HPDE6-E6E7 (cell line): ENCODE measurements around the gene TRIP13.
"Not testable (repeated sequence)": the region's sequence is repeated elsewhere in the genome, so short reads cannot be mapped to it uniquely, and the experiment has no call there.

Experiments used
- DNase-seq: peaks from one replicate; pipeline ENCODE4 v3.0.0; 2011; ENCODE audit warnings: missing footprints; ENCODE audit errors: extremely low spot score

Gene TRIP13

GRCh38 chr5:892394-893136 lies at the start of gene TRIP13, which contains the start of gene BRD9:
Gene TRIP13, plus strand, starts transcription at chr5:892884. Its CDS starts 115 bp downstream, at chr5:892999.
Gene BRD9, minus strand, starts transcription at chr5:892801. Its CDS starts 144 bp downstream, at chr5:892657.
- DNase-seq = peak; percentile 93

- DNase-seq = not testable (repeated sequence)
Measured at GRCh38 chr5:843371-843770, 49.3 kb upstream of the TRIP13 start.

GRCh38 chr5:843926-844325 lies 48.8 kb upstream of the TRIP13 start:
- DNase-seq = not testable (repeated sequence)

- not testable (repeated sequence) for DNase-seq
Measured at GRCh38 chr5:844426-844825, 48.3 kb upstream of the TRIP13 start.

- DNase-seq = not testable (repeated sequence)
Measured at GRCh38 chr5:845031-845675, 47.5 kb upstream of the TRIP13 start.

- DNase-seq = not testable (repeated sequence)
Measured at GRCh38 chr5:845676-846601, 46.7 kb upstream of the TRIP13 start.

- DNase-seq = not testable (repeated sequence)
Measured at GRCh38 chr5:846602-847091, 46.0 kb upstream of the TRIP13 start.

- not testable (repeated sequence) for DNase-seq
Measured at GRCh38 chr5:847212-847611, 45.5 kb upstream of the TRIP13 start.

- DNase-seq = not testable (repeated sequence)
Measured at GRCh38 chr5:847736-848135, 44.9 kb upstream of the TRIP13 start.

- no peak for DNase-seq
Measured at GRCh38 chr5:848671-849111, 44.0 kb upstream of the TRIP13 start.

GRCh38 chr5:849651-850301 lies 42.9 kb upstream of the TRIP13 start:
- no peak for DNase-seq

GRCh38 chr5:850511-851006 lies 42.1 kb upstream of the TRIP13 start, which contains the start of gene ZDHHC11:
Gene ZDHHC11, minus strand, starts transcription at chr5:850986. Its CDS starts 384 bp downstream, at chr5:850602.
- DNase-seq = no peak

GRCh38 chr5:851076-851475 lies 41.6 kb upstream of the TRIP13 start:
- no peak for DNase-seq

GRCh38 chr5:851553-851952 lies 41.1 kb upstream of the TRIP13 start:
- no peak for DNase-seq

GRCh38 chr5:852018-852417 lies 40.7 kb upstream of the TRIP13 start:
- DNase-seq = no peak

- DNase-seq = no peak
Measured at GRCh38 chr5:852431-853401, 40.0 kb upstream of the TRIP13 start.

GRCh38 chr5:853416-854090 lies 39.1 kb upstream of the TRIP13 start:
- not testable (repeated sequence) for DNase-seq

GRCh38 chr5:854217-854616 lies 38.5 kb upstream of the TRIP13 start:
- no peak for DNase-seq
